HG03571 (cell line): Measurements from ENCODE around the gene DDX47.
"Not testable (repeated sequence)": the region's sequence is repeated elsewhere in the genome, so short reads cannot be mapped to it uniquely, and the experiment has no call there.

ENCODE experiments used
- ATAC-seq: cut with Tn5 transposase; IDR thresholded peaks from one replicate; pipeline ENCODE4 v1.9.1; 2021; ENCODE audit not compliant: unreplicated experiment

DDX47 gene

GRCh38 chr12:12870465-12870864 is 57.3 kb downstream of the DDX47 start:
- ATAC-seq, result no peak

- no peak for ATAC-seq
Measured at GRCh38 chr12:12871587-12872138, 58.5 kb downstream of the DDX47 start.

GRCh38 chr12:12872139-12872933 is 59.2 kb downstream of the DDX47 start:
- ATAC-seq, result no peak

GRCh38 chr12:12872934-12873275 is 59.8 kb downstream of the DDX47 start:
- no peak for ATAC-seq

GRCh38 chr12:12874029-12874428 is 60.9 kb downstream of the DDX47 start:
- ATAC-seq, result no peak

GRCh38 chr12:12875301-12875700 is 62.2 kb downstream of the DDX47 start:
- not testable (repeated sequence) for ATAC-seq

- no peak for ATAC-seq
Measured at GRCh38 chr12:12877153-12877768, 64.1 kb downstream of the DDX47 start.

GRCh38 chr12:12877781-12878455 is 64.8 kb downstream of the DDX47 start:
- ATAC-seq, result no peak
